ENCODE results near the gene TRPC3.

TRPC3 gene
- long read RNA-seq: 0 reads

DNA sequence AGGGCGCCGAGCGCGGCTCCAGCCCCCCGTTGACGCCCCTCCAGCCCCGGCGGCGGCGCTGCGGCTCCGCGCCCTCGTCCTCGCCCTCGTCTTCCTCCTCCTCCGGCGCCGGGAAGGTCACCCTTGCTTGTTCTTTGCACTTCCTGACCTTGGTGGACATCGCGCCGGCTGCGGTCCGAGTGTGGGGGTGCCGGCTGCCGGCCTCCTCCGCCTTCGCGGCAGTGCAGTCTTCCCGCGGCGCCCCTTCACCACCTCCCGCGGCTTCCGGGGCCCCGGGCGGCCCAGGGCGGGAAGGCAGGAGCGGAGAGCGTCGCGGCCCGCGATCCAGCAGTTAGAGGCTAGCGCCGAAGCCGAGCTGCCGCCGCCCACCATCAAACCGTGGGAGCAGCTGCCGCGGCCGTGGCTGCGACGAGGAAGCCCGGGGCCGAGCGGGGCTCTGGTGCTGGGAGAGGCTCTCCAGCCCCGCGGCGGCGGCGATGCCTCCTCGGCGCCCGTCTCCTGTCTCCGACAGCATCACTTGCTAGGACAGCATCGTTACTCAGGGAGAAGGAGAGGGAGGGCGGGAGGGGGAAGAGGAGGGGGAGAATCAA, at the start of gene TRPC3:
TSS of gene TRPC3 (minus strand) at position 540 of the 590 bp plus-strand sequence. CDS start at position 160, 380 bp downstream.
- DNase-seq (ENCODE audit: low read depth in 1 of 2, low spot score in 1 of 2): peak in 1 of 2 experiments; percentile 3
- Histone ChIP-seq H3K27me3 (ENCODE audit: insufficient read depth, poor library complexity, severe bottlenecking) (peaks cover 42% of the 10 kb centered on the region), H3K27ac (replicated peaks) (no peak within 1 kb of the TSS), H3K4me3 (replicated peaks; ENCODE audit: insufficient read depth, low read length) (peak within 1 kb of the TSS; percentile 45)
- TF ChIP-seq GABPA (IDR thresholded peaks at IDR 0.05; ENCODE audit: low read depth) (no peak), POLR2AphosphoS5 (IDR thresholded peaks at IDR 0.05; ENCODE audit: low read depth) (no peak)
- TF ChIP-seq, protein P1, sequence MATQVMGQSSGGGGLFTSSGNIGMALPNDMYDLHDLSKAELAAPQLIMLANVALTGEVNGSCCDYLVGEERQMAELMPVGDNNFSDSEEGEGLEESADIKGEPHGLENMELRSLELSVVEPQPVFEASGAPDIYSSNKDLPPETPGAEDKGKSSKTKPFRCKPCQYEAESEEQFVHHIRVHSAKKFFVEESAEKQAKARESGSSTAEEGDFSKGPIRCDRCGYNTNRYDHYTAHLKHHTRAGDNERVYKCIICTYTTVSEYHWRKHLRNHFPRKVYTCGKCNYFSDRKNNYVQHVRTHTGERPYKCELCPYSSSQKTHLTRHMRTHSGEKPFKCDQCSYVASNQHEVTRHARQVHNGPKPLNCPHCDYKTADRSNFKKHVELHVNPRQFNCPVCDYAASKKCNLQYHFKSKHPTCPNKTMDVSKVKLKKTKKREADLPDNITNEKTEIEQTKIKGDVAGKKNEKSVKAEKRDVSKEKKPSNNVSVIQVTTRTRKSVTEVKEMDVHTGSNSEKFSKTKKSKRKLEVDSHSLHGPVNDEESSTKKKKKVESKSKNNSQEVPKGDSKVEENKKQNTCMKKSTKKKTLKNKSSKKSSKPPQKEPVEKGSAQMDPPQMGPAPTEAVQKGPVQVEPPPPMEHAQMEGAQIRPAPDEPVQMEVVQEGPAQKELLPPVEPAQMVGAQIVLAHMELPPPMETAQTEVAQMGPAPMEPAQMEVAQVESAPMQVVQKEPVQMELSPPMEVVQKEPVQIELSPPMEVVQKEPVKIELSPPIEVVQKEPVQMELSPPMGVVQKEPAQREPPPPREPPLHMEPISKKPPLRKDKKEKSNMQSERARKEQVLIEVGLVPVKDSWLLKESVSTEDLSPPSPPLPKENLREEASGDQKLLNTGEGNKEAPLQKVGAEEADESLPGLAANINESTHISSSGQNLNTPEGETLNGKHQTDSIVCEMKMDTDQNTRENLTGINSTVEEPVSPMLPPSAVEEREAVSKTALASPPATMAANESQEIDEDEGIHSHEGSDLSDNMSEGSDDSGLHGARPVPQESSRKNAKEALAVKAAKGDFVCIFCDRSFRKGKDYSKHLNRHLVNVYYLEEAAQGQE (IDR thresholded peaks at IDR 0.05; ENCODE audit: insufficient replicate concordance, low read depth): no peak

- Histone ChIP-seq H3K27me3 (ENCODE audit: insufficient read depth, poor library complexity, severe bottlenecking) (peaks cover 3% of the 10 kb centered on the region), H3K27ac (replicated peaks) (no peak overlapping the region), H3K4me3 (replicated peaks; ENCODE audit: insufficient read depth, low read length) (no peak overlapping the region)
- DNase-seq (ENCODE audit: low read depth in 1 of 2, low spot score in 1 of 2): no peak
- TF ChIP-seq POLR2AphosphoS5 (IDR thresholded peaks at IDR 0.05; ENCODE audit: low read depth) (no peak), GABPA (IDR thresholded peaks at IDR 0.05; ENCODE audit: low read depth) (no peak), SPI1 (IDR thresholded peaks at IDR 0.05; ENCODE audit: borderline replicate concordance, low read depth) (no peak)
- TF ChIP-seq, protein P2, sequence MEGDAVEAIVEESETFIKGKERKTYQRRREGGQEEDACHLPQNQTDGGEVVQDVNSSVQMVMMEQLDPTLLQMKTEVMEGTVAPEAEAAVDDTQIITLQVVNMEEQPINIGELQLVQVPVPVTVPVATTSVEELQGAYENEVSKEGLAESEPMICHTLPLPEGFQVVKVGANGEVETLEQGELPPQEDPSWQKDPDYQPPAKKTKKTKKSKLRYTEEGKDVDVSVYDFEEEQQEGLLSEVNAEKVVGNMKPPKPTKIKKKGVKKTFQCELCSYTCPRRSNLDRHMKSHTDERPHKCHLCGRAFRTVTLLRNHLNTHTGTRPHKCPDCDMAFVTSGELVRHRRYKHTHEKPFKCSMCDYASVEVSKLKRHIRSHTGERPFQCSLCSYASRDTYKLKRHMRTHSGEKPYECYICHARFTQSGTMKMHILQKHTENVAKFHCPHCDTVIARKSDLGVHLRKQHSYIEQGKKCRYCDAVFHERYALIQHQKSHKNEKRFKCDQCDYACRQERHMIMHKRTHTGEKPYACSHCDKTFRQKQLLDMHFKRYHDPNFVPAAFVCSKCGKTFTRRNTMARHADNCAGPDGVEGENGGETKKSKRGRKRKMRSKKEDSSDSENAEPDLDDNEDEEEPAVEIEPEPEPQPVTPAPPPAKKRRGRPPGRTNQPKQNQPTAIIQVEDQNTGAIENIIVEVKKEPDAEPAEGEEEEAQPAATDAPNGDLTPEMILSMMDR (IDR thresholded peaks at IDR 0.05; ENCODE audit: insufficient read depth, low read length): no peak
- TF ChIP-seq, protein P1 (IDR thresholded peaks at IDR 0.05; ENCODE audit: insufficient replicate concordance, low read depth): no peak
These were observed 49.0 kb upstream of the TRPC3 start for GRCh38 chr4:122000849-122001248.

- Histone ChIP-seq H3K4me3 (replicated peaks; ENCODE audit: insufficient read depth, low read length) (no peak overlapping the region), H3K27ac (replicated peaks) (no peak overlapping the region), H3K27me3 (ENCODE audit: insufficient read depth, poor library complexity, severe bottlenecking) (peaks cover 3% of the 10 kb centered on the region)
- TF ChIP-seq, protein P1 (IDR thresholded peaks at IDR 0.05; ENCODE audit: insufficient replicate concordance, low read depth): no peak
- TF ChIP-seq GABPA (IDR thresholded peaks at IDR 0.05; ENCODE audit: low read depth) (no peak), POLR2AphosphoS5 (IDR thresholded peaks at IDR 0.05; ENCODE audit: low read depth) (no peak), SPI1 (IDR thresholded peaks at IDR 0.05; ENCODE audit: borderline replicate concordance, low read depth) (no peak)
- TF ChIP-seq, protein P2 (IDR thresholded peaks at IDR 0.05; ENCODE audit: insufficient read depth, low read length): no peak
- DNase-seq (ENCODE audit: low read depth in 1 of 2, low spot score in 1 of 2): no peak
These were observed 46.2 kb upstream of the TRPC3 start for GRCh38 chr4:121998024-121998423.

Measured in HL-60 (cell line).